HG03342 (cell line): Measurements from ENCODE around the gene SF1.
"Not testable (repeated sequence)": the region's sequence is repeated elsewhere in the genome, so short reads cannot be mapped to it uniquely, and the experiment has no call there.

Experiments used
- ATAC-seq: cut with Tn5 transposase; IDR thresholded peaks from one replicate; pipeline ENCODE4 v1.9.1; 2021; ENCODE audit warnings: mild to moderate bottlenecking, moderate library complexity; ENCODE audit not compliant: unreplicated experiment

SF1 gene

GRCh38 chr11:64778473-64779298 lies at the start of gene SF1:
SF1 (minus strand) TSS chr11:64778542; CDS start chr11:64778392, 150 bp downstream.
- peak; percentile 83 for ATAC-seq

DNA sequence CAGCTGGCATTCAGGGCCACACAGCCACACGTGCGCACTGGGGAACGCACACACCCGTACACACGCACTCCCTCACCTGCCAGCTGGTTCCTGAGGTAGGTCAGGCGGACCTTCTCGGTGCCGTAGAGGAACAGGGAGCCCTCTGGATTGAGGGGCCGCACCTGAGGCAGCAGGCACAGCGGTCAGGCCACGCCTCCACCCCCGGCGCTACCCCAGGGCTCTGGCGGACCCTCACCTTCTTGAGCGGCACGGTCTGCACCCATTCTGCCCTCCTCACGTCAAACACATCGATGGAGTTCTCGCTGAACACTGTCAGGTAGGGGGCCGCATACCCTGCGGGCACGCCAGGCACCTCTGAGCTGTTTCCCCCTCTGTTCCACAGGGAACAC lies 49.1 kb upstream of the SF1 start:
- no peak for ATAC-seq

DNA sequence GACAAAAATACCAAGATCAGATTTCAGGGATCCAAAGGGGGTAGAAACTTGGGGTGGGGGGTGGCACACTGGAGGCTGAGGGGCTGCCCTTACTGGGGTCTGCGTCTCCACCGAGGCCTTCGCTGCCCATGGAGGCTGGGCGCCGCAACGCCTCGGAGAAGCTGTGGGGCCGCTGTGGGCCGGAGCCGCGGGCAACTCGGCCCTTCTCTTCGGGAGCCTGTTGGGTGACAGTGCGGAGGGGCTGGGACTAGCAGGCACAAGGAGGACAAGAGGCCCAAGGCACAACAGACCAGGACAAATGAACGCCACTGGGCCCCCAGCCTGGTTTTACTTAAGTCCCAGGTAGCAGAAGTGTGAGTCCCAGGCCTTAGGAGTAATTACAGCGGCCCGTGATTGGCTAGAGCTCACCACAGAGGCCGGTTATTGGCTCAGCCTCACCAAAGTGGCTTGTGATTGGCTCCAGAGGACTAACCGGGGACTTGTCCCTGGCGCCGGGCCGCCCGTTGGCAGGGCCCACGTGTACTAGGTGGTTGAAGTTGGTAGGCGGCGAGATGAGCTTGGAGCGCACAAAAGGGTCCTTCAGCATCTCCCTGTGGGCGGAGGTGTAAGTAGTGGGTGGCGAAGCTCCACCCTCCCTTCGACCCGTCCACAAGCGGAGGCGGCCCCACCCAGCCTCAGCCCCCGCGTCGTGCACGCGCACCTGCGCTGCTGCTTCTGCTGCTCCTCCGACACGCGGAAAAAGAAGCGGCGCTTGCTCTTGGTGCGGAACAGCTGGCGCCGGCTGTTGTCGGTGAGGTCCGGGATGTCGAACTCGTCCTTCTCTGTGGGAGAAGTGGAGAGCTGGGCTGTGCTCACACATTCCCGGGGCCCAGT lies 48.5 kb upstream of the SF1 start:
- ATAC-seq, result no peak

DNA sequence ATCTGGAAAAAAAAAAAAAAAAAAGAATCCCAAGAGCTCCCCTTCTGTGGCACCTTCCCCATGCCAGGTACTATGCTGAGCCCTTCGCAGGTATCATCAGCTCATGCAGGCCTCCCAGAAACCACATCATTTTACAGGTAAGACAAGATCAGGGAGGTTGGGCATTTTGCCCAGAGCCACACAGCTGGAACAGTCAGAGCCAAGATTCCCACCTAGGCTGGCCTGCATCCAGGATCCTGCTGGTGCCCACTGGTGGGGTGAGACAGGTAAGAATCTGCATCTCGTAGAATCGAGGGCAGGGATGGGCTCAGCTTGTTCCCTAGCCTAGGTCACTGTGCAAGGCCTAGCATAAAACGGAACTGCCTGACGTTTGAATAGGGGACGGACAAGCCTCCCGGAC lies 47.7 kb upstream of the SF1 start:
- no peak for ATAC-seq

DNA sequence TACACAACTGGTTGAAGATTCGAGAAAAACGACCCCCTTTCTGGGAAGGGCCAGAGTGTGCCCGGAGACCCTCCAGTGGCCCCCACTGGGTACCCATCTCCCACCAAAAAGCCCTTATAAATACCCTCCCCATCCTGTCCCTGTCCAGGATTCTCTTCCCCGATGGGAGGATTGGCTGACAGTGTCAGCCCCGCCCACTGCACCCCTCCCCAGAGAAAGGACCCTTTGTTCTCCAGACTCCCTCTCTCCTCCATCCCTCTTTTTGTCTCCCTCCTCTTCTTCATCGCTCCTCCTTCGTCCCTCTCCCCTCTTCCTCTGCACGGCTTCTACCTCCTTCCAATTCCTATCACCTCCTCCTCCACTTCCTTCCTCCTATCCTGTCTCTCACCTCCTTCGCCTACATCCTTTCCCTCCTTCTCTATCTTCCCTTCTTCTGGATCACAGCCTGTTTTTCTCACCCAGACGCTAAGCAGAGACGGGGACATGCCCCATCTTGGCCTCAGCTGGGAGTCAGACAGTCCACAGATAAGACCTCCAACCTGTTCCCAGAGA lies 45.3 kb upstream of the SF1 start:
- no peak for ATAC-seq

DNA sequence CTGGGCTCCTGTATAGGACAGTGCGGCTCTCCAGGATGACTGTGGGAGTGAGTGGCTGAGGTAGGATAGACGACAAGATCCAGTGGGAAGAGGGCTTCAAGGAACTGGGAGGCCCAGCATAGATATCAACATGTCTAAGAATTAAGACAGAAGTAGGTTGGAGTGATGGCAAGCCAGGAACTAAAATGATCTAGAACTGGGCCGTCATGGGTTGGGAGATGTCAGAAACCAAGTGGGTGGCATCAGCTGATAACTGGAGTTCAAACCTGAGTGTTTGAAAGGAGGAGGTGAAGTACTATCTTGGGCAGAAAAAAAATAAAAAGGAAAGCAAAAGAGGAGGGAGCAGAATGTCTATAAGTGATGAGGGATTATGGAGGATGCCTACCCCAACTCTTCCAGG lies 39.1 kb upstream of the SF1 start:
- ATAC-seq, result no peak

DNA sequence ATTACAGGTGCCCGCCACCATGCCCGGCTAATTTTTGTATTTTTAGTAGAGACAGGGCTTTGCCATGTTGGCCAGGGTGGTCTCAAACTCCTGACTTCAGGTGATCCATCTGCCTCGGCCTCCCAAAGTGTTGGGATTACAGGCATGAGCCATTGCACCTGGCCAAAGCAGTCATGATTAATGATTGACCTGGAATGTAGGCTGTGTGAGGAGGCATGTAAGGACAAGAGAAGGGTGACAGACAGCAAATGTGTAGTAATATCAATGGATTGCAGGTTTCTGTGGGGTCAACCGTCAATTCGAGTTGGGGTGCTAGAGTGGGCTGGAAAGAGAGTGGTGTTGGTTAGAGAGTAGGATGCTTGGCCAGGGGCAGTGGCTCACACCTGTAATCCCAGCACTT lies 37.1 kb upstream of the SF1 start:
- not testable (repeated sequence) for ATAC-seq

DNA sequence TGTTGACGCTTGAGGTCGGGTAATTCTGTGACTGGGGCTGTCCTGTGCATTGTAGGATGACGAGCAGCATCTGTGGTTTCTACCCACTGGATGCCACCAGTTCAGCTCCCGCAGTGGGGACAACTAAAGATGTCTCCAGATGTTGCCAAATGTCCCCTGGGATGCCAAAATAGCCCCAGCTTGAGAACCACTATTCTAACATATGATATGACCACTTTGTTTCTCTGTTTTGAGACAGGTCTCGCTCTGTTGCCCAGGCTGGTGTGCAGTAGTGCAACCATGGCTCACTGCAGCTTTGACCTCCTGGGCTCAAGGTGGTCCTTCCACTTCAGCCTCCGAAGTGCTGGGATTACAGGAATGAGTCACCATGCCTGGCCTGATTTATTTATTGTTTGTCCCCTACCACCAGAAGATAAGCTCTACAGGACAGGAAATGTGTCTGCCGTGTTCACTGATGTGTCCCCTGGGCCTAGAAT lies 36.4 kb upstream of the SF1 start:
- ATAC-seq, result peak; percentile 50

- ATAC-seq, result no peak
Observed at GRCh38 chr11:64813826-64814225, 35.5 kb upstream of the SF1 start.

- ATAC-seq, result no peak
Observed at GRCh38 chr11:64810891-64811272, 32.5 kb upstream of the SF1 start.

DNA sequence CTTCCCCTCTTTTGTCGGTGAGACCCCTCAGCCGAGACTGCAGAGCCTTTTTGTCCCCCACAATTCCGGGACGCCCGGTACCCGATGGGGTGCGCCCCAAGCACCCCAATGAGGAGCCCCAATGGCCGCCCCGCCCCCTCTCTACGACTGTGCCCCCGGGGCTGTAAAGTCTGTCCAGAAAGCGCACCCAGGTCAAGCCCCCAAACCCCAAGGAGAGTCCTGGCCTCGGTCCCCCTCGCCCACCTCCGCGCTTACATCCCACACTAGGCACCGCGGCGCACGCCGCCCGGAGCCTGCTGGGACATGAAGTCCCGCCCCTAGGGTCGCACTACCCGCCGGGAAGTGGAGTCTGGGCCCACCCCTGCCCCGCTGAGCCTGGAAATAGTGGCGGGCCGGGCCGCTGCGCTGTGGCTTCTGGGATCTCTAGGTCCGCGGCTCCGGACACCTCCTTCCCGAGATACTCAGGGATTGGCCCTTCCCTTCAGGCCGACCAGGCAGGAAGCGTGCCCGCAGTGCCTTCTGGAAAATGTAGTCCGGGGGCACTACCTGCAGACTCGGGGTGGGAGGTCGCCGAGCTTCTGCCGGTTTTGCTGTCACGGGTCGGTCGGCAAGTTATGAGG lies 32.0 kb upstream of the SF1 start, which contains the start of gene MEN1:
MEN1 (minus strand) TSS at position 281 of the 620 bp plus-strand sequence. CDS start 442 bp downstream, outside the sequence.
- peak; percentile 55 for ATAC-seq

- ATAC-seq, result no peak
Observed at GRCh38 chr11:64809781-64810241, 31.5 kb upstream of the SF1 start.

DNA sequence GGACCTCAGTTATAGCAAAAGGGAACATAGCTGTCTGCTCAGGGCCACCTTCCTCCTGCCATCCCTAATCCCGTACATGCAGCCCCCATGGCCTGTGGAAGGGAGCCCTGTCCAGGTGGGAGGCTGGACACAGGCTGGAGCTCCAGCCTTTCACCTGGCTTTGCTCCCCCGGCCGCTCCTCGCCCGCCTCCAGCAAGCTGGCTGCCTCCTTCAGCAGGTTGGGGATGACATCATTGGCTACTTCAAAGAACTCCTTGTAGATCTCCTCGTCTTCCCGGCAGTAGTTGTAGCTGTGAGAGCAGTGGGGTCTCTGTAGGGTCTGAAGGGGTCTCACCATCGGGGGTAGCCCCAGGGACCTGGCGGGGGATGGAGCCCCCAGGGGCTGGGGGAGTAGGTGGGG lies 27.1 kb upstream of the SF1 start:
- no peak for ATAC-seq

GRCh38 chr11:64804346-64805210 lies 26.2 kb upstream of the SF1 start:
- ATAC-seq, result no peak

DNA sequence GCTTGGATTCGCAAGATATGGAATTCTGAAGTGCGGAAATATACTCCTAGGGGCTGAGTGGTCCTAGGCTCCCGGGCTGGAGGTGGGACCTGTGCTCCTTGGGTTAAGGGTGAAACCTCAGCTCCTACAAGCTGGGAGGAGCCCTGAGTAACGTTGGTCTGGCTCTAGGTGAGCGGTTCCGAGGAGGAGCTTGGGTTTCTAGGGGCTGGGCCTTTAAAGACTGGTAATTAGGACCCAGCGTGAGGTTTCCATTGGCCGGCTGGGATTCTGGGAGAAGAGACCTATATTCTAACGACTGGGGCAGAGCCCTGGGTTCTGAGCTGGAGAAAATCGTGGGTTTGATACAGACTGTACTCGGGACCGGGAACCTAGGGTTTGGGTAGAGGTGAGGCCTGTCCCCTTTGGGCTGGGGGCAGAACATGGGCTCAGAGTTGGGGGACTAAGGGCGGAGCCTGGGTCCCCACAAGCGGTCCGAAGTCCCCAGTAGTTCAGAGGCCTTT lies 25.6 kb upstream of the SF1 start:
- ATAC-seq, result no peak

DNA sequence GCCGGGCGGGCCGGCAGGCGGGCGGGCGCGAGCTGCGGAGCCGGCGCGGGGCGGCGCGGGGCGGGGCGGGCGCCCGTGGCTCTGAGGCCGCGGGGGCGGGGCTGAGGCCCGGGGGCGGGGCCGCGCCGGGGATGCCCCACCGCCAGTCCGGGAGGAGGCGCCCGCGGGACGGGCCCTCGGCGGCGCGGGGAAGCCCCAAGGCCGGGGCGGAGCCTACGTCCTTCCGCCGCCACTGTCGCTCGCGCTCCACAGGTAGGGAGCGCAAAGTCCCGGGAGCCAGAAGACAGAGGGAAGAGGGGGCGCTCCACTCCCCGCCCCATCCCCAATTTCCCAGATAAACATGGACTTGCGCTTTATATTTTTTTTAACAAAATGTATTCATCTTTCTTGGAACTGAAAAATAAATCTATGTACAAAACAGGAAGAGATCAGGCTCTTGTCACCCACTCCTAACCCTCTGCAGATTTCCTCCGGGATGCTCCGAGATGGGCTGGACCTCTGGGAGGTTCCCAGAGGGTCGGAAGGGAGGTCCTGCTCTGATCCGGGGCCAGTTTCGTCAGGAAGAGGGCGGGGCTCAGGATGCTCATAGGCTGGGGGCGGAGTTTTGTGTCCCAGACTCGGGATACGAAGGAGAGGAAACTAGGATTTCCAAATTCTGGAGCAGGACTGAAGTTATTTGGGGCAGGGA lies 25.0 kb upstream of the SF1 start, which contains the start of gene MAP4K2:
MAP4K2 (minus strand) TSS at position 57 of the 688 bp plus-strand sequence. CDS start 65 bp downstream, outside the sequence.
- ATAC-seq, result peak; percentile 56

- peak; percentile 19 for ATAC-seq
Observed at GRCh38 chr11:64802370-64803157, 24.2 kb upstream of the SF1 start.
